Loucy (cell line): Measurements from ENCODE around the gene ACAA1.

Experiments used
- EZH2phosphoT487 ChIP-seq: fragments of 200-600 bp; IDR thresholded peaks from 2 replicates; pipeline ENCODE4 v1.6.1; 2018; ENCODE audit warnings: antibody characterized with exemption, mild to moderate bottlenecking, moderate library complexity, borderline replicate concordance
- TF ChIP-seq, protein P1 (sequence below): fragments of 200-600 bp; sonication (generic); conservative IDR thresholded peaks from 2 replicates; pipeline ENCODE4 v1.5.1; 2014; ENCODE audit warnings: mild to moderate bottlenecking, antibody characterized with exemption, low read length

DNA sequence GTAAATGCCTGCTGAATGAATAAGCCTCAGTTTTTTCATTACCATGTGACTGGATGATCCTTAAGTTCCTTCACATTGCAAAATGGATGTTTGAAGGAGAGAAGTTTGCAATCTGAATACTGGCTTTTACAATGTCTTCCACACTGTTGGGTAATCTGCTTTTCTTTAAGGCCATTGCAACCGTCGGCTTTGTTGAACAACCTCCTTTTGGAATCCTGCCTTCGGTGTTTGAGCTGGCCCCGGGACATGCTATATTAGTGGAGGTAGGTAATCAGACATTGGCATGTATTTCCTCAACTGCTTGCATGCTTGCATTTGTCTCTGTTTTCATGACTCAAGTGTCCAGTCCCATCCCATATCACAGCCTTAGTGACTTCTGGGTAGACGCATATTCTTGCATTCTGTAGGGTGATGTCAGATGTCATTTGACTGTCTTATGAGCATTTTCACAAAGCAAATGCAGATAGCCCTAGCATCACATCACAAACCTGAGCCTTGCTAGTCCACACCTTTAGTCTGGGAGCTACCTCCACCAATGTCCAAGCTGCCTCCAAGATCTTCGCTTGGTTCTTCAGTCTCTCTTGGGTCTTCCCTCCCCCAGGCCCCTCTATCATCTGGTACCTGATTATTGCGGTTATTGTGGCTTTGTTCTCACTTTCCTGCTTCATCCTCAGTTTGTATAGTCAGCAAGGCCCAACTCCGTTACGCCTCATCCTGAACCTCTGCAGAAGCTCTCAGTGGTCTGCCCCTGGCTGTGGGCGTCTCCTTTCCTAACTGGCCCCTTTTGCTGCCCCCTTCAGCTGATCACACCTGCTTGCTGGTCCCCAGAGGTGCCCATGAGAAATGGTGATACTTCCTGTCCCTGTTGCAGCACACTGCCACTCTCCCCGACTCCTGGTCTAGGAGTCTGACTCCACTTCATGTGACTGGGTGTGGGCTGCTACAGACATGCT, 48.5 kb downstream of the ACAA1 start:
- TF ChIP-seq, protein P1, sequence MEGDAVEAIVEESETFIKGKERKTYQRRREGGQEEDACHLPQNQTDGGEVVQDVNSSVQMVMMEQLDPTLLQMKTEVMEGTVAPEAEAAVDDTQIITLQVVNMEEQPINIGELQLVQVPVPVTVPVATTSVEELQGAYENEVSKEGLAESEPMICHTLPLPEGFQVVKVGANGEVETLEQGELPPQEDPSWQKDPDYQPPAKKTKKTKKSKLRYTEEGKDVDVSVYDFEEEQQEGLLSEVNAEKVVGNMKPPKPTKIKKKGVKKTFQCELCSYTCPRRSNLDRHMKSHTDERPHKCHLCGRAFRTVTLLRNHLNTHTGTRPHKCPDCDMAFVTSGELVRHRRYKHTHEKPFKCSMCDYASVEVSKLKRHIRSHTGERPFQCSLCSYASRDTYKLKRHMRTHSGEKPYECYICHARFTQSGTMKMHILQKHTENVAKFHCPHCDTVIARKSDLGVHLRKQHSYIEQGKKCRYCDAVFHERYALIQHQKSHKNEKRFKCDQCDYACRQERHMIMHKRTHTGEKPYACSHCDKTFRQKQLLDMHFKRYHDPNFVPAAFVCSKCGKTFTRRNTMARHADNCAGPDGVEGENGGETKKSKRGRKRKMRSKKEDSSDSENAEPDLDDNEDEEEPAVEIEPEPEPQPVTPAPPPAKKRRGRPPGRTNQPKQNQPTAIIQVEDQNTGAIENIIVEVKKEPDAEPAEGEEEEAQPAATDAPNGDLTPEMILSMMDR: no peak
- no peak for TF ChIP-seq EZH2phosphoT487
